ENCODE results near the gene SIGMAR1. TPM values are rescaled to one million over a fixed set of nuclear protein-coding genes. Genes with fewer than 3 reads are reported as not detected.

Gene SIGMAR1
- total and polyA plus RNA-seq, 12 donors = 15.8 to 54.0 (median 23.2) TPM

DNA sequence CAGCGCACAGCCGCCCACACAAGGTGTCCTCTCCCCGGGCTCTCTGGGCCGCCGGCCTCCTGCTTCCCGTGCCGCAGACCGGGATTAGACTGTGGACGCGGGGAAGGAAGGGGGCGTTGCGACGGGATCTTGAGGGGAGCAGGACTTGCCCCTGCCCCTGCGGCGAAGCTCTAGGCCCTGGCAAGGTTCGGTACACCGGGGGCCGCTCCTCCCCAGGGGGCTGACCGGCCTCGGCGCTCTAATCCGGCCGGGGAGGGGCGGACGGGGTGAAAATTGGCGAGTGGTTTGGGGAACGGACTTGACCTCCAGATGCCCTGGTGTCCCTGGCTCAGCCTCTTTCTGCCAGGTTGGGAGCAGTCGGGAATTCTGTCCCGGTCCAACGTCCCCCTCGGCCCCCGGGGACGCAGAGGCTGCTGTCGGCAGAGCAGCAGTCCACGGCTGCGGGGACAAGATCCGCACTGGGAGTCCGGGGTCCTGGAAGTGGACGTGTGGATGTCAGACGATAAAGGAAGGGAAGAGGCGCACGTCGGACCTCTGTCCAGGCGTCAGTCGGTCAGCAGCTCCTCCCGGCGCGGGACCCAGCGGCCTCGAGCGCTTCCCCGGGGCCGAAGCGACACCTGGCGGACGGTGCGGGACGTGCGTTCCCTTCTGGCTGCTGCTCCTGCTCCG lies 46.2 kb downstream of the SIGMAR1 start:
- H3K4me3 ChIP-seq = peak overlapping the region in 9 of 10 donors; percentile 32 to 57 (median 51)
- DNase-seq = peak; percentile 85 to 90
- TF ChIP-seq, protein P1, sequence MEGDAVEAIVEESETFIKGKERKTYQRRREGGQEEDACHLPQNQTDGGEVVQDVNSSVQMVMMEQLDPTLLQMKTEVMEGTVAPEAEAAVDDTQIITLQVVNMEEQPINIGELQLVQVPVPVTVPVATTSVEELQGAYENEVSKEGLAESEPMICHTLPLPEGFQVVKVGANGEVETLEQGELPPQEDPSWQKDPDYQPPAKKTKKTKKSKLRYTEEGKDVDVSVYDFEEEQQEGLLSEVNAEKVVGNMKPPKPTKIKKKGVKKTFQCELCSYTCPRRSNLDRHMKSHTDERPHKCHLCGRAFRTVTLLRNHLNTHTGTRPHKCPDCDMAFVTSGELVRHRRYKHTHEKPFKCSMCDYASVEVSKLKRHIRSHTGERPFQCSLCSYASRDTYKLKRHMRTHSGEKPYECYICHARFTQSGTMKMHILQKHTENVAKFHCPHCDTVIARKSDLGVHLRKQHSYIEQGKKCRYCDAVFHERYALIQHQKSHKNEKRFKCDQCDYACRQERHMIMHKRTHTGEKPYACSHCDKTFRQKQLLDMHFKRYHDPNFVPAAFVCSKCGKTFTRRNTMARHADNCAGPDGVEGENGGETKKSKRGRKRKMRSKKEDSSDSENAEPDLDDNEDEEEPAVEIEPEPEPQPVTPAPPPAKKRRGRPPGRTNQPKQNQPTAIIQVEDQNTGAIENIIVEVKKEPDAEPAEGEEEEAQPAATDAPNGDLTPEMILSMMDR (IDR thresholded peaks at IDR 0.05) = peak; percentile 82 to 95 (median 92)
- peaks cover 0 to 86% (median 56%) of the 10 kb centered on the region in 7 donors for H3K27me3 ChIP-seq
- H3K4me1 ChIP-seq = peaks cover 16 to 53% (median 38%) of the 10 kb centered on the region in 9 donors
- WGBS, 2 donors = 7% methylated on average over 56 to 60 of the region's 60 CpGs
- H3K36me3 ChIP-seq = no peaks in the 10 kb centered on the region
- peak; percentile 81 to 96 (median 89) for ATAC-seq
- no peaks in the 10 kb centered on the region for H3K9me3 ChIP-seq
- peak overlapping the region in 6 of 10 donors; percentile 12 to 54 (median 32) for H3K27ac ChIP-seq
- intact Hi-C loops (cut with DNase I) = loop anchor here (1.0 to 10.0 kb wide), 14 partner anchors 42 to 337 kb away; no protein-coding TSS in a partner anchor

DNA sequence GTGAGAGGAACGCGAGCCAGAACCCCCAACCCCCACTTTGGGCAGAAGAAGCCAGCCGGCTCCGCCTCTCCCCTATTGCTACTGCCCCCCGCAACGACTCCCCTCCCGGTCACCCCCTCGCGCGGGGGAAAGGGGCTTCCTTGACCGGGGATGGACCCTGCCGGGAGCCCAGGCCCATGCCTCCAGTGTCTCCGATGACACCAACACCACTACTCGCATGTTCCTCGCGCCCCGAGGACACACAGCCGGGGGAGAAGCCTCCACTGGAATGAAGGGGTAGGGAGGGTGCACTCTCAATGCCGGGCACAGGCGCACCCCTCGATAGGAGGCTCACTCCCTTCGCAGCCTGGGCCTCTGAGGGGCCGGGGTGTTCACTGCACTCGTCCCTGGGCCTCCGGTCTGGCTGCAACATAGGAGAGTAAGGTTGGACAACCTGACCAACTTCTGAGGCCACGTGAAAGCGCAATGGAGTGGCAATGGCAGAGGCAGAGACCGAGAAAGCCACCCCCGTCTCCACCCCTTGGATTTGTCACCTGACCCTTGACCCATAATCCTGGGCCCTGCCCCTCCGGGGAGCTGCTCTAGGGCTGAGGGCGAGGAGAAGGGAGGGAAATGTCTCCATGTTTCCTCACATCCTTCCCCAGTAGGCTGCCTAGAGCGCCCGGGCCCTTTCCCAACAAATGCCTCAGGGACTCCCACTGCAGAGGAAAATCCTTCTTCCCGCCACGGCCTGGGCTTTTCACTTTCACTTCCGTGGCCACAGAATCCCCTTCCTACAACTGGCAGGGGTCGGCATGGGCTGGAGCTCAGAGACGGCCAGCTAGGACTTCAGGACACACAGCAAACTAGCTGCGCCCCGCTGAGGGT lies 47.0 kb downstream of the SIGMAR1 start:
- 24 to 28% methylated on average over 40 of the region's 40 CpGs for WGBS, 2 donors
- TF ChIP-seq, protein P1 (IDR thresholded peaks at IDR 0.05) = no peak
- Histone ChIP-seq H3K4me3 (peak overlapping the region in 9 of 10 donors; percentile 32 to 57 (median 51)), H3K4me1 (peaks cover 16 to 53% (median 38%) of the 10 kb centered on the region in 9 donors), H3K27me3 (peaks cover 0 to 94% (median 64%) of the 10 kb centered on the region in 7 donors), H3K9me3 (no peaks in the 10 kb centered on the region), H3K27ac (peak overlapping the region in 7 of 10 donors; percentile 12 to 54 (median 31)), H3K36me3 (no peaks in the 10 kb centered on the region)
- intact Hi-C loops (cut with DNase I) = loop anchor here (1.0 to 10.0 kb wide), 14 partner anchors 41 to 336 kb away; no protein-coding TSS in a partner anchor
- DNase-seq (peak in 1 of 2 donors; percentile 32), ATAC-seq (peak; percentile 2 to 39 (median 18))

DNA sequence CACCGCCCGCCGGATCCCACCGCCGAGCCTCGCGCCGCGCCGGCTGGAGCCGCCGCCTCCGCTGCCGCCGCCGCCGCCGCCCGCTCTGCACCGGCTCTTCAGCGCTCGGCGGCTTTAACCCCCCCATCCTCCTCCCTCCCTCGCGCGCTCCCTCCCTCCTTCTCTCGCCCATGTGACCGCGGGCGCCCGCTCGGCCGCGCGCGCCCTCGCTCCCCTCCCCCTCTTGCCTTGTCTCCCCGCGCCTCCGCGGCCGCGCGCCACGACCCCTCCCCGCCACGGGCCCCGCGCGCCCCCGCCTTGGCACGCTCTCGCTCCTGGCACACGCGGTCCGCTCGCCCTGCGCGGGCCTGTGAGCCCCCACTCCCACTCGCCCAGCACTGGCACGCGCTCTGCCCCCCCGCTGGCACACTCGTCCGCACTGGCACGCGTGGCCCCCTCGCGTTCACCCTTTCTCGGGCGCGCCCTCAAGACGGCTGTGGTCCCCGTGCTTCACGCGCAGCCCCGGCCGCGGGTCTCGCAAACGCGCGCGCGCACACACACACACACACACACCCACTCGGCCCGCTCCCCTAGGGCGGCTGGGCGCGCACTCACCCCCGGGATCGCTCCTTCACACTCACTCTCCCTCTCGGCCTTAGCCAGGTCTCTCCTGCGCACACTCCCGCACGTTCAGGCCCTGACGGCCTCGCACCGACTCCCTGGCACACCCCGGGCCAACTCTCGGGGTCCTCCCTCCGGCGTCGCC lies 47.8 kb downstream of the SIGMAR1 start, which contains the start of gene CNTFR:
CNTFR (minus strand) TSS at position 89 of the 745 bp plus-strand sequence. CDS start 20,743 bp downstream, outside the sequence.
- 1% methylated on average over 53 to 103 of the region's 104 CpGs for WGBS, 2 donors
- Histone ChIP-seq H3K9me3 (no peaks in the 10 kb centered on the region), H3K4me1 (peaks cover 16 to 53% (median 38%) of the 10 kb centered on the region in 9 donors), H3K27me3 (peaks cover 0 to 100% (median 72%) of the 10 kb centered on the region in 7 donors), H3K36me3 (no peaks in the 10 kb centered on the region), H3K27ac (peak within 1 kb of the TSS in 5 of 10 donors; percentile 13 to 44 (median 25)), H3K4me3 (peak within 1 kb of the TSS in 9 of 10 donors; percentile 25 to 57 (median 51))
- TF ChIP-seq, protein P1 (IDR thresholded peaks at IDR 0.05) = no peak
- intact Hi-C loops (cut with DNase I) = loop anchor here (2.0 to 10.0 kb wide), 10 partner anchors 41 to 335 kb away; no protein-coding TSS in a partner anchor
- peak in 1 of 2 donors; percentile 54 for DNase-seq
- ATAC-seq = peak in 3 of 8 donors; percentile 10 to 32 (median 12)
